OCI-LY7 (cell line): ENCODE results near the gene KNG1.

Experiments used
- CTCF ChIP-seq: fragments of 200-600 bp; sonication (generic); conservative IDR thresholded peaks from 2 replicates; pipeline ENCODE4 v1.5.1; 2014; ENCODE audit warnings: mild to moderate bottlenecking, antibody characterized with exemption, low read length, moderate library complexity, mixed read lengths
- EZH2phosphoT487 ChIP-seq: fragments of 200-600 bp; sonication (generic); IDR thresholded peaks from 2 replicates; pipeline ENCODE4 v1.6.1; 2018; ENCODE audit warnings: low read depth, borderline replicate concordance, mild to moderate bottlenecking, mixed run types, antibody characterized with exemption, low read length, moderate library complexity, mixed read lengths

DNA sequence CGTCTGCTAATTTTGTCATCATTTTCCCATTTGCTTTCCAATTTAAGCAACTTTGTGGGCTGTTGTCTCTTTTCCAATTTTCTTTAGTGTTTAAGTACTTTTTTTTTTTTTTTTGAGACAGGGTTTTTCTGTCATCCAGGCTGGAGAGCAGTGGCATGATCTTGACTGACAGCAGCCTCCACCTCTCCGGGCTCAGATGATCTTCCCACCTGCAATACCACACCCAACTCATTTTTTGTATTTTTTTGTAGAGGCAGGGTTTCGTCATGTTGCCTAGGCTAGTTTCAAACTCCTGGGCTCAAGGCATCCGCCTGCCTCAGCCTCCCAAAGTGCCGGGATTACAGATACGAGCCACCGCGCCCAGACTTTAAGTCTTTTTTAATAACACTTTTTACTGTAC, 40.1 kb downstream of the KNG1 start:
- TF ChIP-seq CTCF (no peak), EZH2phosphoT487 (no peak)
